ENCODE measurements around the gene MED28. TPM values are rescaled to one million over a fixed set of nuclear protein-coding genes. Genes with fewer than 3 reads are reported as not detected.

MED28 gene
- polyA plus RNA-seq, 1 donor (not counting 4 experiments of a cell fraction or from before 2014, with no cell fraction given) = 22.5 TPM

DNA sequence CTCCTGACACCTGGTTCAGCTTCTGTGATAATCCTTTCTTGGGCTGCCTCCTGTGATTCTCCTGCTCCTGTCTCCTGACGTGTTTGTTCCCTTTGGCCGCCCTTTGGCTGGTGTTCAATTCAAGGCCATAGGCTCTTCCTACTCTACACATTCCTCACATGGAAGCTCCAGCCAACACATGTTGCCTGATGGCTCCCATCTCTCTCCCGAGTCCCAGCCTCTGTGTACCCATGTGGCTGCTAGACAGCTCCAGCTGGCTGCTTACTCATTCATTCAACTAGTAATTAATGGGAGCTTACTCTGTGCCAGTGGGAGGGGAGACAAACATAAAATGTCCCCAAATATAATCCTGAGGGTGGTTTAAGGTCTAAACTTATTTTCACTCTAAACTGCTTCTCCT, 9.2 kb upstream of the MED28 start:
- H3K4me2 ChIP-seq (ENCODE audit: control insufficient read depth, extremely low read depth, insufficient read depth, low read depth, low read length) = no peak overlapping the region
- H3K27me3 ChIP-seq (ENCODE audit: control insufficient read depth, extremely low read depth, insufficient read depth, low read length) = no peaks in the 10 kb centered on the region
- no peaks in the 10 kb centered on the region for H3K9me3 ChIP-seq (ENCODE audit: control insufficient read depth, low read depth, low read length)
- no peak overlapping the region for H3K9ac ChIP-seq (ENCODE audit: control insufficient read depth, extremely low read depth, insufficient read depth, low read length)
- no peak overlapping the region for H3K27ac ChIP-seq (ENCODE audit: control insufficient read depth, insufficient read depth, low read length)
- H3K36me3 ChIP-seq (ENCODE audit: control insufficient read depth in 2 of 2, extremely low read depth in 1 of 2, insufficient read depth in 2 of 2, low read length in 2 of 2) = peaks cover 9 to 19% of the 10 kb centered on the region in 2 experiments
- no peak overlapping the region for H2AFZ ChIP-seq (ENCODE audit: control insufficient read depth, low read length)
- H3K4me3 ChIP-seq (ENCODE audit: control insufficient read depth in 2 of 3, extremely low read depth in 1 of 3, insufficient read depth in 2 of 3, low read depth in 1 of 3, low read length in 3 of 3) = no peak overlapping the region
- no peaks in the 10 kb centered on the region for H3K79me2 ChIP-seq (ENCODE audit: control insufficient read depth, insufficient read depth, low read length)
- no peak for TF ChIP-seq EZH2 (IDR thresholded peaks at IDR 0.05; ENCODE audit: low read length)
- TF ChIP-seq, protein P1, sequence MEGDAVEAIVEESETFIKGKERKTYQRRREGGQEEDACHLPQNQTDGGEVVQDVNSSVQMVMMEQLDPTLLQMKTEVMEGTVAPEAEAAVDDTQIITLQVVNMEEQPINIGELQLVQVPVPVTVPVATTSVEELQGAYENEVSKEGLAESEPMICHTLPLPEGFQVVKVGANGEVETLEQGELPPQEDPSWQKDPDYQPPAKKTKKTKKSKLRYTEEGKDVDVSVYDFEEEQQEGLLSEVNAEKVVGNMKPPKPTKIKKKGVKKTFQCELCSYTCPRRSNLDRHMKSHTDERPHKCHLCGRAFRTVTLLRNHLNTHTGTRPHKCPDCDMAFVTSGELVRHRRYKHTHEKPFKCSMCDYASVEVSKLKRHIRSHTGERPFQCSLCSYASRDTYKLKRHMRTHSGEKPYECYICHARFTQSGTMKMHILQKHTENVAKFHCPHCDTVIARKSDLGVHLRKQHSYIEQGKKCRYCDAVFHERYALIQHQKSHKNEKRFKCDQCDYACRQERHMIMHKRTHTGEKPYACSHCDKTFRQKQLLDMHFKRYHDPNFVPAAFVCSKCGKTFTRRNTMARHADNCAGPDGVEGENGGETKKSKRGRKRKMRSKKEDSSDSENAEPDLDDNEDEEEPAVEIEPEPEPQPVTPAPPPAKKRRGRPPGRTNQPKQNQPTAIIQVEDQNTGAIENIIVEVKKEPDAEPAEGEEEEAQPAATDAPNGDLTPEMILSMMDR (optimal IDR thresholded peaks at IDR 0.05 in 1 of 3, IDR thresholded peaks at IDR 0.05 in 1 of 3, conservative IDR thresholded peaks at IDR 0.05 in 1 of 3; ENCODE audit: extremely low read depth in 1 of 3, insufficient read depth in 2 of 3, low read length in 3 of 3) = no peak
- no peak for FAIRE-seq
- H3K9me1 ChIP-seq (ENCODE audit: control insufficient read depth, extremely low read depth, insufficient read depth, low read length) = no peaks in the 10 kb centered on the region
- DNase-seq (ENCODE audit: low read depth, low spot score) = no peak
- dilution Hi-C loops (cut with MboI; ENCODE audit: extremely low pct_ligation_motif_present, low sequenced_read_pairs) = no loop called here
- no peaks in the 10 kb centered on the region for H4K20me1 ChIP-seq (ENCODE audit: control insufficient read depth, extremely low read depth, insufficient read depth, low read length)
- no peaks in the 10 kb centered on the region for H3K4me1 ChIP-seq (ENCODE audit: control insufficient read depth, extremely low read depth, insufficient read depth, low read length)

GRCh38 chr4:17613761-17614415, 553 bp upstream of the MED28 start:
- H2AFZ ChIP-seq (ENCODE audit: control insufficient read depth, low read length) = peak overlapping the region; percentile 92
- dilution Hi-C loops (cut with MboI; ENCODE audit: extremely low pct_ligation_motif_present, low sequenced_read_pairs) = no loop called here
- peak overlapping the region; percentile 94 for H3K4me2 ChIP-seq (ENCODE audit: control insufficient read depth, extremely low read depth, insufficient read depth, low read depth, low read length)
- H3K9me1 ChIP-seq (ENCODE audit: control insufficient read depth, extremely low read depth, insufficient read depth, low read length) = no peaks in the 10 kb centered on the region
- H3K36me3 ChIP-seq (ENCODE audit: control insufficient read depth in 2 of 2, extremely low read depth in 1 of 2, insufficient read depth in 2 of 2, low read length in 2 of 2) = peaks cover 4 to 13% of the 10 kb centered on the region in 2 experiments
- peaks cover 18% of the 10 kb centered on the region for H3K4me1 ChIP-seq (ENCODE audit: control insufficient read depth, extremely low read depth, insufficient read depth, low read length)
- H3K79me2 ChIP-seq (ENCODE audit: control insufficient read depth, insufficient read depth, low read length) = peaks cover 45% of the 10 kb centered on the region
- H4K20me1 ChIP-seq (ENCODE audit: control insufficient read depth, extremely low read depth, insufficient read depth, low read length) = peaks cover 12% of the 10 kb centered on the region
- no peaks in the 10 kb centered on the region for H3K9me3 ChIP-seq (ENCODE audit: control insufficient read depth, low read depth, low read length)
- FAIRE-seq (no peak), DNase-seq (ENCODE audit: low read depth, low spot score) (no peak)
- peak overlapping the region; percentile 99 for H3K9ac ChIP-seq (ENCODE audit: control insufficient read depth, extremely low read depth, insufficient read depth, low read length)
- no peak for TF ChIP-seq EZH2 (IDR thresholded peaks at IDR 0.05; ENCODE audit: low read length)
- TF ChIP-seq, protein P1 (optimal IDR thresholded peaks at IDR 0.05 in 1 of 3, IDR thresholded peaks at IDR 0.05 in 1 of 3, conservative IDR thresholded peaks at IDR 0.05 in 1 of 3; ENCODE audit: extremely low read depth in 1 of 3, insufficient read depth in 2 of 3, low read length in 3 of 3) = no peak
- peak overlapping the region; percentile 98 for H3K27ac ChIP-seq (ENCODE audit: control insufficient read depth, insufficient read depth, low read length)
- H3K4me3 ChIP-seq (ENCODE audit: control insufficient read depth in 2 of 3, extremely low read depth in 1 of 3, insufficient read depth in 2 of 3, low read depth in 1 of 3, low read length in 3 of 3) = peak overlapping the region; percentile 95 to 100 (median 99)
- no peaks in the 10 kb centered on the region for H3K27me3 ChIP-seq (ENCODE audit: control insufficient read depth, extremely low read depth, insufficient read depth, low read length)

All from keratinocyte (primary cell).